GM21390 (cell line): ENCODE results near the gene NSUN2.
A peak's percentile ranks its signal among the peaks of the same experiment; 100 is the strongest.
"Not testable (repeated sequence)": the region's sequence is repeated elsewhere in the genome, so short reads cannot be mapped to it uniquely, and the experiment has no call there.

Source experiments
- ATAC-seq: cut with Tn5 transposase; IDR thresholded peaks from one replicate; pipeline ENCODE4 v1.9.1; 2021; ENCODE audit not compliant: unreplicated experiment

NSUN2 gene

DNA sequence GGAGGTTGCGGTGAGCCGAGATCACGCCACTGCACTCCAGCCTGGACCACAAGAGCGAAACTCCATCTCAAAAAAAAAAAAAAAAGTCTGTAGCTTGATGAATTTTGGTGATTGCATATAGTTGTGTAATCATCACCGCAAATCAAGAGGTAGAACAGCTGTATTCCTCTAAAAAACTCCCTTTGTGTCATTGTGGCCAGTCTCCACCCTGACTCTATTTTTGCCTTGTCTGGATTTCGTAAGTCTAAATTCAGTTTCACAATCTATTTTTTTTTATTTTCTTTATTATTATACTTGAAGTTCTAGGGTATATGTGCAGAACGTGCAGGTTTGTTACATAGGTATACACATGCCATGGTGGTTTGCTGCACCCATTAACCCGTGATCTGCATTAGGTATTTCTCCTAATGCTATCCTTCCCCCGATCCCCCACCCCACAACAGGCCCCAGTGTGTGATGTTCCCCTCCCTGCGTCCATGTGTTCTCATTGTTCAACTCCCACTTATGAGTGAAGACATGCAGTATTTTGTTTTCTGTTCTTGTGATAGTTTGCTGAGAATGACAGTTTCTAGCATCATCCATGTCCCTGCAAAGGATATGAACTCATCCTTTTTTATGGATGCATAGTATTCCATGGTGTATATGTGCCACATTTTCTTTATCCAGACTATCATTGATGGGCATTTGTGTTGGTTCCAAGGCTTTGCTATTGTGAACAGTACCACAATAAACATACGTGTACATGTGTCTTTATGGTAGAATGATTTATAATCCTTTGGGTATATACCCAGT lies 12.9 kb upstream of the NSUN2 start:
- not testable (repeated sequence) for ATAC-seq

DNA sequence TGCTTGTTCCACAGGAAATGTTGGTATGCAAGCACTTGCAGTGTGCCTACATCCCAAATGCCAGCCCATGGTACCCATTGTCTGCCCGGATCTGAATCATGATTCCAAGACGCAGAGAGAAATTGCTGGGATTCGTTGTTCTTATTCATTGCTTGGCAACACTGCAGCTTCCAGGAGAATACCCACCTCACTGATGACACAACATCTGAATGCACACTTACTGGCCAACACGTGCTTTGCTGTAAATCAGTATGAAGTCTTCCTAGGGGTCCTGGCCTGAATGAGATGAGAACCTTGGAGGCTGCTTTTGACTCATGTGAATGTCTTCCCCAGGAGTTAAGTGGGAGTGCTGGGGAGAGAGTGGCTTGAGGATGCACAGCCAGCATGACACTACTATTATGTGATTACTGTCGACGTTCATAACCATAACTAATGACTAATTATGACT lies 12.0 kb upstream of the NSUN2 start:
- no peak for ATAC-seq

DNA sequence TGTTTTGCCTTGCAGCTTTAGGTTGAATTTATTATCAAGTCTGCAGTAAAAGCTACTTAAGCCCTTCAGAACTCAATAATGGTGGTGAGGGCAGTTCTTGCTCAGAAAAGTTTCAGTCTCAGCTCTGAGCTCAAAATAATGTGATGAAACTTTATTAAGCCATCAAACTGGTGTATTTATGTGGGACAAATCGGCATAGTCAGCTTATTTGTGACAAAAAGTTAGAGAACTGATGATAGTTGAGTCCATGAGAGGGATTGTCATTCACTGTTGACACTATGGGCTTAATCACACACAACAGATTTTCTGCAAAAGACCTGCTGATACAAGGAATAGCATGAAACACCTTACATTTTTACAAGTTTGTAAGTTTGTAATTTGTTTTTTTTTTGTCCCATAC lies 9.8 kb upstream of the NSUN2 start:
- ATAC-seq = no peak

DNA sequence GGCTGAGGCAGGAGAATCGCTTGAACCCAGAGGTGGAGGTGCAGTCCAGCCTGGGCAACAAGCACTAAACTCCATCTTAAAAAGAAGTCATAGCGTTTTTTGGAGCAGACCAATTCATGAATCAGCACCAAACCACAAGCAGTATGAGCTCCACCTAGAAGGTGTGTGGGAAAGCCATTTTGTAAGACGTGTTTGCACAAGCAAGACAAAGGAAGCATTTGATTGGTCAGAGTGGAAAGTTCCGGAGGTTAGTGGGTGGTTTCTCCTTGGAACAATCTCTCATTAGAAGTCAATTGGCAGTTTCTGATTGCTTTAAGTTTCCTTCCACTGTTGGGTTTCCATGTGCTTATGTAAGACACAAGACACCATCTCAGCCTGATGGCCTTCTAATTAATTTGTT lies 5.4 kb upstream of the NSUN2 start:
- ATAC-seq = no peak

DNA sequence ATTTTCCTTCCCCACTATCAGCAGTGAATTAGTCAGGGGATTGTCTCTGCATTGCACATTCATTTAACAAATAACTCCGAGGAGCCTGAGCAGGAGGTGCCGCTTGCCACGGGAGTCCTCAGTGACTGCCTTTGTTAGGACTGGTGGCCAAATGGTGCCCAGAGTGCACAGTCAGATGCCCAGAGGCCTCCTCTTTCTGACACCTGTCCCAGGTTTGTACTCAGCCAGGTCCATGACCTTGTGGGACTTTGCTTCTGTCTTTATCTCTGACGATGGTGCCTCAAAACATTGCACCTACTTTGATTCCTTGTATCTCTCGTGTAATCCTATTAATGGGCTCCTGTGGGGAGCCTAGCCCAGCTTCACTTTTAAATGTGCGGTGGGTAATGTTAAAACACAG lies 4.7 kb upstream of the NSUN2 start:
- no peak for ATAC-seq

DNA sequence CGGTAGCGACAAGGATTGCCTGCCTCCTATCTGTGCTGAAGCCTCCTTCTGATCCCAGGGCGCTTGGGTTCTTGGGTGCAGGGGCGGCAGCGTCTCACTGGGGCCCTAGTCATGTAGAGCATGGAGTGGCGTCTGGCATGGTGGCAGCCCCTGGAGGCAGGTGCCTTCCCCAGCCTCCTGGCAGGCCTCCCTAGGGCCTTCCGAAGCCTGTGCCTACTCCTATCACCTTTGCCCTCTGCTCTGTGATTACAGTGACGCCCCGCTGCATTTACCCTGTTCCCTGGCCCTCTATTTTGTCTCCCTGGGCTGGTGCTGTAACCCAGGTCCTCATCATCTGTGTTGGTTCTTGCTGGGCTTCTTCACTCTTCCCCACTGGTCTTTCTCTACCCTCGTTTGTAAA lies 4.2 kb upstream of the NSUN2 start:
- no peak for ATAC-seq

DNA sequence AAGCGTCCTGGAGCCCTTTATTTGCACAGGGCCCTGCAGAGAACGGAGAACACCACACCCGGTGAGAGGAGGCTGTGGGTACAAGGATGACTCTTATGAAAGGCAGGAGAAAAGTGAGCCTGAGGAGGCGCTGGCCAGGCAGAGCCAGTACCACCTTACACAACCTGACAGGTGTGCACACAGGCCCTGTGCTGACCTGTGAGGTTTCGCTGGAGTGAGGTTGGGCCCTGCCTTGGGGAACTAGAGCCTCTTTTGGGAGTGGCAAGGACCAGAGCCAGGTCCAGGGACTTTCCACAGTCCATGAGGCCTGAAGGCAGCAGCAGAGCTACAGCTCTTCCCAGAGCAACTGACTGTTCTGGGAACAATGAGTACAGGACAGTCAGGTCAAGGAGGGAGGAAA lies 3.4 kb upstream of the NSUN2 start:
- ATAC-seq = no peak

DNA sequence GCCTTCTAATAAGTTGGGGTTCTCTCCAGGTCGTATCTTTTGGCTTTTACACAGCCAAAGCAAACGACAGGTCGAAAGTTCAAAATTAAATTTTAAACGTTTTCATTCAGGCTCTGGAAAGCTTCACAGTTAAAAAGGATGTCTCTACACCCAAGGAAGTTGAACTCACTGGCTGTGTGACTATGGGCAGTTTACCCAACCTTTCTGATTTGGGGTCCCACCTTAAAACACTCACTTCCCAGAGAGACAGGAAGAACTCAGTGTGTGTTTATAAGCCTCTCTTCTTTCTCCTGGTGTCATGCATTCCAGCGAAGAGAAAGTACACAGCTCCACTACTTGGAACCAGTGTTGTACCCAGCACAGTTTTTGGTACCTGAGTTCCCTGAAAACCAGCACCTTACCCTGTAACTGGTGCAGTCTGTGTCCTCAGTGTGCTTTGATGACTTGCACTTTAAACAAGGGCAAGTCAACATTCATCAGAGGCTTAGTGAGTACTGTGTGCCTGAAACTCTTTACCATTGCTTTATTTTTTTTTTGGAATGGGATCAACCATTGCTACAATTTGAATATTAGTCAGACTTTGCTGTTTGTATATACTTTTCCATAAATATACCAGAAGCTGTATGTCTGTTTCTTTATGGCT lies 2.1 kb upstream of the NSUN2 start:
- no peak for ATAC-seq

DNA sequence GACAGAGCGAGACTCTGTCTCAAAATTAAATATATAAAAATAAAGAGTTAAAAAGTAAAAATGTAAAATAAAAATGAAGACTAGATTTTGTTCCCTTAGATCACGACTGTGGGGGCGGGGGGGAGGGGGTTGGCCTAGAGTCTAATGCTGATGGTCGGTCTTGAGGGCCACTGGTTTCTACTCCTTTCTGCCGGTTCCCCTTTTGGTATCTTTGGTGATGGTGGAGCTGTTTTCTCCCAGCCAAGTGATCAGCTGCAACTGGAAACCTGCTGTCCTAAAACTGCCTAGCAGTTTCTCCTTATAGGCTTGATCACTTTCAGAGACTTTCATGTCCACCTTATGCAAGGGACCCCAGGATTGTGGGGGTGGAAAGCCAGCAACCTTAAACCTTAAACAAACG lies 1.5 kb upstream of the NSUN2 start:
- no peak for ATAC-seq

DNA sequence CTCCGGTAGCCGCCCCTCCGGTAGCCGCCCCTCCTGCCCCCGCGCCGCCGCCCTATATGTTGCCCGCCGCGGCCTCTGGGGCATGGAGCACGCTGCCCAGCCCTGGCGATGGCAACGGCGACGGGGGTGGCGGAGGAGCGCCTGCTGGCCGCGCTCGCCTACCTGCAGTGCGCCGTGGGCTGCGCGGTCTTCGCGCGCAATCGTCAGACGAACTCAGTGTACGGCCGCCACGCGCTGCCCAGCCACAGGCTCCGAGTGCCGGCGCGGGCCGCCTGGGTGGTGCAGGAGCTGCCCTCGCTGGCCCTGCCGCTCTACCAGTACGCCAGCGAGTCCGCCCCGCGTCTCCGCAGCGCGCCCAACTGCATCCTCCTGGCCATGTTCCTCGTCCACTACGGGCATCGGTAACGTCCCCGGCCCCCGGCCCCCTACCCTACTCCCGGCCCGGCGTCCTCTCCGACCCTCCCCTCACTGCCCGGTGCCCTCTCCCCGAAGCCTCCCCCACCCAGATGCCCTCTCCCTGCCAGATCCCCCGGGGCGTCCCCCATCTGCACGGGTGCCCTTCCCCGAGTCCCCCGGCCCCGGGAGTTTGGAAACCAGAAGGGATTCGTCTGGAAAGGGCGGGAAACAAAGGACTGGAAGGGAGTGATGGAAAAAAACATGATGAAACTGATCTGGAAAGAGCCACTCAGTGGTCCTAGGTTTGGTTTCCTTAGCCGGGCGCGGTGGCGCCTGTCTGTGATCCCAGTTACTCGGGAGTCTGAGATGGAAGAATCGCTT lies 813 bp upstream of the NSUN2 start:
- ATAC-seq = peak; percentile 60

DNA sequence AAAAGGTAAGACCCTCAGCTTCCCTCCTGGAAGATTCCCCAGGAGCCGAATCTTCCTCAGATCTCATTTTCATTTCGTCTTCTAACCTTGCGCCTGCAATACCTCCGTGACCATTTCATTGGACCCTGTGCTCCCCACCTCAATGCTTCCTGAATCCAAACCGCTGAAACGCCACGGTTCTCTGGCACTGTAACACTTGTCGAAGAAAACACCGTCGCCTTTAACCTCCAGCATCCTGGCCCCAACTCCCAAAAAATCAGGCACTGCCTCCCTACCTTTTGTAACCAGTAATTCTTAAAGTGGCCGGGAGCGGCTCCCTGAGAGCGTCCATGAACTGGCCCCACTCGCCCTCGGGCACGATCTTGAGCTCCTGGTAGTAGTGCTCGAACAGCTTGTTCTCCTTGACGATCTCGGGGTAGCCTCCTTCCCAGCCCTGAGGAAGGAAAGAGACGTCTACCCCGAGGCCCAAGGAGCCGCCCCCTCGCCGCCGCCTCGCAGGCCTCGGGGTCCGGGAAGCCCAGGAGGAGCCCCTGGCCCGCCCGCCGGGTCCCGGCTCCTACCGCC lies 438 bp downstream of the NSUN2 start:
- peak; percentile 19 for ATAC-seq

DNA sequence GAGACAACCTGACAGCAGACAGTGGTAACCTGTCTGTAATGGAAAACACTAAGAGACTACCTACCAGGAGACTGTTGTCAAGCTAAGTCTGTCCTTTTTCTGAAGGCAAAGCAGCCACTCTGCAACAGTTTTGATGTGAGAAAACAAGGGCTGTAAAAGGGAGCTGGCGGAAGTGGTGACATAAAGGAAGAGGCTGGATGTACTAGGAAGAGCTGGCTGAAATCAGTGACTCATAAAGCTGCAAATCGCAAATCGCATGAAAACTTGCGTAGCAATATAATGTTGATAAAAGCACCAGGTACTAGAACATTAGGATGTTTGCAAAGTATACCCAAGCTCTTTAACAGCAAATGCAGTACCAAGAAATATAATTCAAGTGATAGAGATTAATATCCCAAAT lies 1.4 kb downstream of the NSUN2 start:
- ATAC-seq = no peak

DNA sequence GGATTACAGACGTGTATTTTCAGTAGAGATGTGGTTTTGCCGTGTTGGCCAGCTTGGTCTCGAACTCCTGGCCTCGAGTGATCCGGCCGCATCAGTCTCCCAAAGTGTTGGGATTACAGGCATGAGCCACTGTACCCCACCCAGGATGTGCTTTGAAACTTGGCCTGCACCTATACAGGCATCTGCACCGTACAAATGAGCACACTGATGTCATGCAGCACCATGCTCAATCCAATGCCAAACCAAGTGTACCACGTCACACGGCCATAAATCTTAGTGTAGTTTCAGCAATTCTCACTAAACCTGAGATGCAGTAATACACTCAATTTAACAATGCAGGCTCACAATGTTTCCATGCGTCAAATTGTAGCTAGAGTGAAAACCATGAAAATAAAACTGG lies 6.3 kb downstream of the NSUN2 start:
- no peak for ATAC-seq

DNA sequence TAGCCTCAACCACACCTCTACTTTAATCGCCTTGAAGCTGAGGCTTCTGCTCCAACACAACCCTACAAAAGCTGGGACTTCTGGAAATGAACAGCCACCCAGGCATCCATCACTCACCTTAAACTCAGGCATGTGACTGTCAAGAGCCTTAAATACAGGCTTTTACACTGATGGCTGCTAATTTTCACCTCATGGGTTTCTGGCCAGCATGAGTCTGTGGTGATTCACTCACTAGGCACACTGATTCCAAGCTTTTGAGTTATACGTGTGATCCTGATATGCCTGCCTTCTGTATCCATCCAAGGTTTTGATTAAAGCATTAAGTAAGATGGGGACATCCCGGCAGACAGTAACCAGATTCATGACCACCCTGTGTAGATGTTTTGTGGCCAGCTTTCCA lies 8.9 kb downstream of the NSUN2 start:
- ATAC-seq = no peak

DNA sequence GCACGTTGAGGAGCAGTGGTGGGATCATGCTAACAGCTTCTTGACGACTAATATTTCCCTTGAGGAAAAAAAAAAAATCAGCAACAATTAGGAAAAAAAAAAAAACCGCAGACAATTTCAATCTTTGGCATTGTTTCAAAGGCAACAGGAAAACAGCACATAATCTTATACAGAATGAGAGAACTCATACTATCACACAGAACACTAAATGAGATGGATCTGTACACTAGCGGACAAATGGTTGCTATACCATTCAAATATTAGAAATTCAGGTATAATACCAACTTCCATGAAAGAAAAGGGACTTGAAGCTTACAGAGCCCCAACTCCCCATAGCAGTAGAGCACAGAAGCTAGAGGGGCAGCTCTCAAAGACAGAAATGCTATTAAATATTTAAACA lies 9.6 kb downstream of the NSUN2 start:
- no peak for ATAC-seq

DNA sequence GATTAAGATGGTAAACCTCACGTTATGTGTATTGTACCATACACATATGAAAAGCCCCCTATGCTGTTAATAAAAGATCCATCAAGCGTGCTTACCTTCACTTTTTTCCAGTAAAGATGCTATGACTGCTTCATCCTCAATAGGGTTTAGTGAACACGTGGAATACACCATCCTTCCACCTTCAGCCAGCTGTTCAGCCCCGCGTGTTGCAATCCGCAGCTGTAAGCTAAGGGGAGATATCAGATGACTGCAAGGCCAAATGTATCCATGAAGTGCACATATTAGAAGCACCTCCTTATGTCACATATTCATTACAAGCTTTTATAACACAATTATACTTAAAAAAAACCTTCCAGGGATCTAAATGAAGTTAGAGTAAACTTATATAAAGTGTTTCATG lies 16.2 kb downstream of the NSUN2 start:
- ATAC-seq = no peak

DNA sequence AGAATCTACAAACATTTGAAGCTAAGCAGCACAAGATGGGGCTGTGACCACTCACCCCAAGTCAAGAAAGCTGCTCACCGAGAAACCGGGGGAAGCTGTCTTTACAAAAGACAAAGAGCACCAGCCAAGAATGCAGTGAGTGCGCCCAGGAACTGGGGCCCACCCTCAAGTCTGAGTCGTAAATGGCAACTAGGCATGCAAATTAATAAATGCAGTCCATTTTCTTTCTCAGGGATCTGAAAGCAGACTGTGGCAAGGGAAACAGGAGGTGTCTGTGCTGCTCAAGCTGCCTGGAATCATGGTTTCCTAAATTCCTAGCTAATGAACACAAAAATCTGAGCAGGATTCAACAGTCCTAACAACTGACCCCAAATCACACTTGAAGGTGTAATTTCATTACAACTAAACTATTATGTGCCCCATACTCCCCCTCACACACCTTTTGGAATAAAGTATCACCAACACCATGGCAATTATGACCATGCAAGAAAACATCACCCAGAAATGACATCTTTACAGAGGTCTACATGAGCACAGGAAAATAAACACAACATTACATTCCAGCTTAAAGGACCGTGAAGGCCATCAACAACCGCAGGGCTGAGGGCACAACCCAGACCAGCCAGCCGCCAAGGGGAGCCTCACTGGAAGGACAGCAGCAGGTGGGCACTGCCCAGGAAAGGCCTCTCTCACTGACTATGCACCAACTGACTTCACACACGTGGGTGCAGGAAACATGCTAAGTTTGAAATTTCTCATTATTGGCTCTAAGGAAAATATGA lies 17.6 kb downstream of the NSUN2 start:
- no peak for ATAC-seq

DNA sequence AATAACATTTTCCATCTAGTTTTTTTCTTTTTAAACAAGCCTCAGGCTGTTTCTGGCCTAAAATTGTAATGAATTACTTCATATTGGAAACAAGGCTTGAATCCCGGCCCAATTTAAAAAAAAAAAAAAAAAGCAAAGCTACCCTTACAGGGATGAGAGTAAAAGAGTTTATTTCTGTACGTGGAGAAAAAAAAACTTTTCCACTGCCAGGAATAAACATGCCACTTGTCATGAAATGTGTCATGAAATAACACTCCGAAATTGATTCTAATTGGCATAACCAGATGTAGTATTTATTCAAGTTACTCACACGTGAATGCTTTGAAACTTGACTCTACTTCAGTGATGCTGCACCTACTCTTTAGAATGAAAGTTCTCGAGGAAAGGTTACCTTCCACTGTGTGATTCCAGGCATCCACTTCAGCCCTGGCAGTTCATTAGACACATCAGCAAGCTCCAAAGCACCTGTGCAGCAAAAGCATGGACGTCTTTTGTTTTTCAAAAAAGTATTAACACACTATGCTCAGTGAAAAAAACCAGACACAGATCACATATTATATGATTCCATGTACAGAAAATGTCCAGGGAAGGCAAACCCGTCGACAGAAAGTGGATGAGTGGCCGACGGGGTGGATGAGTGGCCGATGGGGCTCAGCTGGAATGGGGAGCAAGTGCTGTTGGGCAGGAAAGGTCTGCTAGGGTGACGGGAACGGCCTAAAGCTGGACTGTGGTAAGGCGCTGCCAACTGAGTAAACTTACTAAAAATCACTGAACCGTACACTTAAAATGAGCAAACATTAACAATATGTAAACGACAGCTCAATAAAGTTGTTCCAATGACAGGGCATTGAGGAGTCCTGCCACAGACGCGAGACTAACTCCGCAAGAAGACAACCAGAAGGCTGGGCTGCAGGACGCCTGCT lies 21.2 kb downstream of the NSUN2 start:
- ATAC-seq = no peak

DNA sequence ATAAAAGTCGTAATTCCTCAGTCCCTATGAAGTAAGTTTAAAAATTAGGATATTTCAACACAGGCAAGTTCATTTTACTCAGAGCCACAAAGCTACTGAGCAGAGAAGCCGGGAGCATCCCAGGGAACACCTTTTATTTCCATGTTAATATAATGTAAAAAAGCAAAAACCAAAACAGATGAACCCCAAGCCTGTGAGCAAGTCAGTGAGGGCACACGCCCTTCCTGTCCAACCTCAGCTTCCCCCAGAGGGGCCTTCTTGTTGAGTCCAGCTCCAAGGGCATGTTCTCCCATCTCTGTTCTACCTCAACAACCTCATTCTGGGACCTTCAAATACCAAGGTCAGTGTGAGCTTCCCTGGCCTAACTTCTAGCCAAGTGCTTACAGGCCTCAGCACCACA lies 24.8 kb downstream of the NSUN2 start:
- ATAC-seq = no peak

DNA sequence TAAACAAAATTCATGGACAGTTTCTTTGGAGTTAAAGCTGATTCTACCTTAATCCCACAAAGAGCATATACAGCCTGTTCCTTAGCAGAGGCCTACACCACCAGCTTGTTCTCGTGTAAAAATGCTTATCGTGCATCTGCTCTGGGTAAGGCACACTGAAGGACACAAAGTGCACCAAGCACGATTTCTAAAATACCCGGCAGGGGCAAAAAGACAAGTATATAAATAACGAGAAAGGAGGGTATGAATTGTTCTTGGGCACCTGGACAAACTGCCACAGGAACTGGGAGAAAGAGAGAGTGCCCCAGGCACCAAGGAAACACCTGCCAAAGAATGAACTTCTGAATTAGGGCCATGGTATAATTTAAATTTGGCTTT lies 25.3 kb downstream of the NSUN2 start:
- no peak for ATAC-seq
